Gastroesophageal sphincter (tissue), 2 donors: ENCODE measurements around the gene NUP210.

ENCODE experiments used
- EP300 ChIP-seq: sonication (generic); formaldehyde crosslinking; IDR thresholded peaks from one replicate; pipeline ENCODE4 v1.6.1; 2017; ENCODE audit warnings: antibody characterized with exemption, mild to moderate bottlenecking
- POLR2A ChIP-seq, 2 donors: fragments of 450-650 bp; IDR thresholded peaks; one replicate each; pipeline ENCODE4 v1.6.1; 2017; ENCODE audit warnings: antibody characterized with exemption in 2 of 2, mild to moderate bottlenecking in 2 of 2, moderate library complexity in 1 of 2
- POLR2AphosphoS5 ChIP-seq: sonication (generic); formaldehyde crosslinking; IDR thresholded peaks from one replicate; pipeline ENCODE4 v1.6.1; 2017; ENCODE audit warnings: antibody characterized with exemption

DNA sequence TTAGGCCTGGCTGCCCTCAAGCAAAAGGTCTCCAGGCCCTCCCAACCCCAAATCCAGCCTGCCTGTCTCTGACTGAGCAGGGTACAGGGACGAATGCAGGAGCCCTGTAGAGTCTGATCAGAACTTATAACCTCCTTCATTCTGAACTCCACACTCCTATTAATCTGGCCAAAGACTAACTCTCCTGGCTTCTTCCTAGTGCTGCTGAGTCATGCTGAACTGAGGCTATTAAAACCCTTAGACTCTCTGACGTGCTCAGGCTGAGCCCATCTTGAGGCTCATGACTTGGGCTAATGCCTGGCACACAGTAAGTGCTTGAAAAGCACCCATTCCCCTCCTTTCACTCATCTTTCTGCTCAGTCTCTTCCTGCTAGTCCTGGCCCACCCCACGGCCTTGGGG, 81.9 kb downstream of the NUP210 start:
- TF ChIP-seq POLR2A (IDR thresholded peaks at IDR 0.05) (no peak), EP300 (no peak), POLR2AphosphoS5 (no peak)
